Measurements from ENCODE around the gene IMPA2.

- TF ChIP-seq CTCF (IDR thresholded peaks at IDR 0.05; ENCODE audit: insufficient read depth, low read length, poor library complexity, severe bottlenecking): no peak
- no peak for TF ChIP-seq EZH2phosphoT487 (conservative IDR thresholded peaks at IDR 0.05; ENCODE audit: low read length)
These were observed 64.9 kb downstream of the IMPA2 start for GRCh38 chr18:12046046-12046750.

Measured in SU-DHL-6 (cell line).